Right renal cortex interstitium (tissue), 3 donors: ENCODE measurements around the gene CNGA3. TPM values are rescaled to one million over a fixed set of nuclear protein-coding genes. Genes with fewer than 3 reads are reported as not detected.
A peak's percentile ranks its signal among the peaks of the same experiment; 100 is the strongest.

Experiments
- DNase-seq, 3 donors: peaks; one replicate each; pipeline ENCODE4 v3.0.0-alpha.2; 2013; ENCODE audit warnings: low read depth in 3 of 3, low spot score in 2 of 3
- polyA plus RNA-seq, 3 donors: library from polyadenylated mRNA; unstranded; fragments of 120-200 nt; gene quantifications; one replicate each; pipeline ENCODE4 v1.2.1, GENCODE V29; 2013; ENCODE audit not compliant: insufficient read length in 3 of 3

CNGA3 gene
- polyA plus RNA-seq, 3 donors, result not detected

GRCh38 chr2:98376301-98376910, 30.1 kb downstream of the CNGA3 start:
- no peak for DNase-seq

GRCh38 chr2:98376996-98377395, 30.7 kb downstream of the CNGA3 start:
- no peak for DNase-seq

- DNase-seq, result no peak
Observed at GRCh38 chr2:98377544-98377943, 31.3 kb downstream of the CNGA3 start.

GRCh38 chr2:98378196-98378595, 31.9 kb downstream of the CNGA3 start:
- DNase-seq, result no peak

GRCh38 chr2:98378901-98379300, 32.6 kb downstream of the CNGA3 start:
- no peak for DNase-seq

GRCh38 chr2:98379311-98380202, 33.3 kb downstream of the CNGA3 start:
- no peak for DNase-seq

- no peak for DNase-seq
Observed at GRCh38 chr2:98380203-98380535, 33.9 kb downstream of the CNGA3 start.

GRCh38 chr2:98381494-98381893, 35.2 kb downstream of the CNGA3 start:
- no peak for DNase-seq

- DNase-seq, result no peak
Observed at GRCh38 chr2:98382086-98382485, 35.8 kb downstream of the CNGA3 start.

GRCh38 chr2:98382739-98383138, 36.5 kb downstream of the CNGA3 start:
- no peak for DNase-seq

- DNase-seq, result no peak
Observed at GRCh38 chr2:98383166-98383565, 36.9 kb downstream of the CNGA3 start.

GRCh38 chr2:98385050-98385699, 38.9 kb downstream of the CNGA3 start:
- DNase-seq, result peak; percentile 45 to 57 (median 47)

- DNase-seq, result no peak
Observed at GRCh38 chr2:98387478-98387877, 41.2 kb downstream of the CNGA3 start.

GRCh38 chr2:98388081-98388480, 41.8 kb downstream of the CNGA3 start:
- no peak for DNase-seq

GRCh38 chr2:98388601-98389250, 42.5 kb downstream of the CNGA3 start:
- DNase-seq, result no peak

- no peak for DNase-seq
Observed at GRCh38 chr2:98389251-98389605, 43.0 kb downstream of the CNGA3 start.

- no peak for DNase-seq
Observed at GRCh38 chr2:98390571-98391476, 44.6 kb downstream of the CNGA3 start.

- DNase-seq, result no peak
Observed at GRCh38 chr2:98391581-98392270, 45.5 kb downstream of the CNGA3 start.

- DNase-seq, result no peak
Observed at GRCh38 chr2:98393354-98393753, 47.1 kb downstream of the CNGA3 start.
